Measurements from ENCODE around the gene SYT12. TPM values are rescaled to one million over a fixed set of nuclear protein-coding genes. Genes with fewer than 3 reads are reported as not detected.

Gene SYT12
- total RNA-seq, 1 experiment from 2014 or later, result 4.6 TPM

DNA sequence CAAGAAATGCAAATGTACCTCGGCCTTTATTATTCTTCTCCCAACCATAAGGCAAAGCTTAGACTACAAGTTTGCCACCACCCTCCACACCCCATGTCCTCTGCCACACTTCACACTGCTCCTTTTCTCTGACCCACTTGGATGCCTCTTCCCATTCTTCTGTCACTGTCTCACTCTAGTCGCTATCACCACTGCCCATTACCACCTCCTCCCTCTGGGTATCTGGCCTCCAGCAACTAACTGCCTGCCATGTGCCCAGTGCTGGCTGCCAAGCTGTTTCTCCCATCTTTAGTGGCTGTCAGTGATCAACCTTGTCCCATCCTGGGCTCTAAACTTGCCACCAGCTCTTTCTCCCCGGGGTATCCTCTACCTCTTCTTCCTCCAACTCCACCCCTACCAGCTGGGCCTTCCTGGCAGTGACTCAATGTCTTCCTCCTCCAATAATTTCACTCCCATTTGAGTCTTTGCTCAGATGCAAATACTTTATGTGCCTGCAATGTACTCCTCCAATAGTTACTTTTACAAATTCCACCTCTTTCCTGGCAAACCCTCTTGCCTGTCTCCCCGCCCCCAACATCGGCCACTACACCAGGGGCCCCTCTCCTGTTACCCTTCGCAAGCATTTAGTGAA, 76.0 kb downstream of the SYT12 start:
- no peak for ATAC-seq

DNA sequence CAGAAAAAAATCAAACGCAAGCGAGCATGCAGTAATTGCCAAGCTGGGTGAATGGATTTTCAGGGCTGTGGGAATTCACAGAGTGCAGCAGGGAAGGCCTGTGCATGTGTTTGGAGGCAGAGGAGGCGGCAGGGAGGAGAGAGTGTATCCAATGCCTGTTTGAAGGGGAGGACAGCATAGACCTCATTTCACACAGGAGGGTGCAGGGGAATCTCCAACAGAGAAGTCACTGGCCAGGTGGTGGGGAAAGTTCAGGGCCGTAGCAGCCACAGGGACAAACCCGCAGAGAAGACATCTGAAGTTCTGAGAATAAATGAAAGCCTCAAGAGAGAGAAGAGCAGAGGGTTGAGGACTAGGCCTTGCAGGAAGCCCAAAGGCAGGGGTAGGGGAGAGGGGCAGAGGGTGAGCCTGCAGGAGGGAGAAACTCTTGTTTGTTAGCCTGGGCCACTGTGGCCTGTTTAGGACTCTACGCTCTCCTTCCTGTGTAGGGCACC, 76.9 kb downstream of the SYT12 start:
- H3K27ac Mint-ChIP-seq, result peak overlapping the region; percentile 63
- no peaks in the 10 kb centered on the region for H3K27me3 Mint-ChIP-seq (ENCODE audit: low read depth)
- no peak overlapping the region for H3K4me3 Mint-ChIP-seq
- ChIA-PET POLR2A (no interaction called here), CTCF (interaction anchor here (1.4 kb wide), 1 partner anchor 17 kb away, joined by 4 read pairs; no protein-coding TSS in a partner anchor)
- TF ChIP-seq JUN (CRISPR knock-in tag; IDR thresholded peaks at IDR 0.05) (no peak), SOX15 (CRISPR knock-in tag; IDR thresholded peaks at IDR 0.05) (no peak), ZNF317 (CRISPR knock-in tag; IDR thresholded peaks at IDR 0.05; ENCODE audit: borderline replicate concordance, low read depth) (no peak), HMGA2 (CRISPR knock-in tag; IDR thresholded peaks at IDR 0.05) (no peak), TEAD1 (CRISPR knock-in tag; IDR thresholded peaks at IDR 0.05) (no peak), TP53 (CRISPR knock-in tag; IDR thresholded peaks at IDR 0.05) (no peak), NR3C1 (CRISPR knock-in tag; conservative IDR thresholded peaks at IDR 0.05; ENCODE audit: low read depth) (no peak)
- TF ChIP-seq, protein P1, sequence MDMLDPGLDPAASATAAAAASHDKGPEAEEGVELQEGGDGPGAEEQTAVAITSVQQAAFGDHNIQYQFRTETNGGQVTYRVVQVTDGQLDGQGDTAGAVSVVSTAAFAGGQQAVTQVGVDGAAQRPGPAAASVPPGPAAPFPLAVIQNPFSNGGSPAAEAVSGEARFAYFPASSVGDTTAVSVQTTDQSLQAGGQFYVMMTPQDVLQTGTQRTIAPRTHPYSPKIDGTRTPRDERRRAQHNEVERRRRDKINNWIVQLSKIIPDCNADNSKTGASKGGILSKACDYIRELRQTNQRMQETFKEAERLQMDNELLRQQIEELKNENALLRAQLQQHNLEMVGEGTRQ (CRISPR knock-in tag; IDR thresholded peaks at IDR 0.05), result no peak
- TF ChIP-seq, protein P2, sequence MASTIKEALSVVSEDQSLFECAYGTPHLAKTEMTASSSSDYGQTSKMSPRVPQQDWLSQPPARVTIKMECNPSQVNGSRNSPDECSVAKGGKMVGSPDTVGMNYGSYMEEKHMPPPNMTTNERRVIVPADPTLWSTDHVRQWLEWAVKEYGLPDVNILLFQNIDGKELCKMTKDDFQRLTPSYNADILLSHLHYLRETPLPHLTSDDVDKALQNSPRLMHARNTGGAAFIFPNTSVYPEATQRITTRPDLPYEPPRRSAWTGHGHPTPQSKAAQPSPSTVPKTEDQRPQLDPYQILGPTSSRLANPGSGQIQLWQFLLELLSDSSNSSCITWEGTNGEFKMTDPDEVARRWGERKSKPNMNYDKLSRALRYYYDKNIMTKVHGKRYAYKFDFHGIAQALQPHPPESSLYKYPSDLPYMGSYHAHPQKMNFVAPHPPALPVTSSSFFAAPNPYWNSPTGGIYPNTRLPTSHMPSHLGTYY (CRISPR knock-in tag; IDR thresholded peaks at IDR 0.05), result no peak
- peaks cover 21% of the 10 kb centered on the region for H3K4me1 Mint-ChIP-seq
- DNase-seq (ENCODE audit: low spot score) (no peak), ATAC-seq (no peak)
- no peaks in the 10 kb centered on the region for H3K9me3 Mint-ChIP-seq
- no peaks in the 10 kb centered on the region for H3K36me3 Mint-ChIP-seq

More for the DNA sequence above, 76.0 kb downstream of the SYT12 start:
- POLR2A ChIA-PET, result no interaction called here
- peaks cover 22% of the 10 kb centered on the region for H3K4me1 Mint-ChIP-seq
- CTCF ChIA-PET, result interaction anchor here (0.6 to 1.4 kb wide), 4 partner anchors 16 to 163 kb away, joined by 3 to 4 read pairs (median 3); no protein-coding TSS in a partner anchor
- H3K9me3 Mint-ChIP-seq, result no peaks in the 10 kb centered on the region
- TF ChIP-seq SOX15 (CRISPR knock-in tag; IDR thresholded peaks at IDR 0.05), result no peak
- TF ChIP-seq NFATC4 (CRISPR knock-in tag; IDR thresholded peaks at IDR 0.05), result no peak
- no peak for TF ChIP-seq GABPB1 (CRISPR knock-in tag; IDR thresholded peaks at IDR 0.05)
- TF ChIP-seq ATF1 (CRISPR knock-in tag; IDR thresholded peaks at IDR 0.05), result no peak
- H3K27ac Mint-ChIP-seq, result peak overlapping the region; percentile 16
- no peaks in the 10 kb centered on the region for H3K27me3 Mint-ChIP-seq (ENCODE audit: low read depth)
- H3K4me3 Mint-ChIP-seq, result no peak overlapping the region
- no peaks in the 10 kb centered on the region for H3K36me3 Mint-ChIP-seq
- DNase-seq (ENCODE audit: low spot score), result no peak

Small RNAs within 50 kb of the gene (microRNA-seq; reads per million reads assigned to microRNA genes)
- gene MIR6860 (ENCODE audit: borderline number of aligned reads), result not detected

Other genes with a start within 250 kb of the SYT12 start
- gene RCE1, start 179.7 kb upstream of the SYT12 start, total RNA-seq (2021), result 34.5 to 36.9 TPM (median 34.6 TPM) in 3 replicates
- gene LRFN4, start 166.1 kb upstream of the SYT12 start, total RNA-seq (2021), result 62.7 to 70.3 TPM (median 68.0 TPM) in 3 replicates
- 22.1 to 27.2 TPM (median 25.6 TPM) in 3 replicates for gene PC, start 64.8 kb upstream of the SYT12 start, total RNA-seq (2021)
- 0.44 to 0.87 TPM (median 0.68 TPM) in 3 replicates for gene C11orf86, start 47.8 kb upstream of the SYT12 start, total RNA-seq (2021)
- 13.1 to 16.3 TPM (median 15.9 TPM) in 3 replicates for gene RHOD, start 33.7 kb downstream of the SYT12 start, total RNA-seq (2021)
- 54.0 to 58.0 TPM (median 54.3 TPM) in 3 replicates for gene KDM2A, start 96.1 kb downstream of the SYT12 start, total RNA-seq (2021)
- 59.4 to 68.1 TPM (median 61.4 TPM) in 3 replicates for gene GRK2, start 243.3 kb downstream of the SYT12 start, total RNA-seq (2021)

All from WTC11 (cell line).